Transverse colon (tissue), 4 donors: ENCODE measurements around the gene API5.

Experiments used
- POLR2AphosphoS5 ChIP-seq, 3 donors: sonication (generic); formaldehyde crosslinking; IDR thresholded peaks; one replicate each; pipeline ENCODE4 v1.6.1; 2016; ENCODE audit warnings: antibody characterized with exemption in 3 of 3
- TF ChIP-seq, protein P1 (sequence below), 5 experiments: fragments of 200-600 bp in 3 of 5; fragments of 450-650 bp in 2 of 5; sonication (generic) in 3 of 5; IDR thresholded peaks; 1 replicate in 2 of 5; 2 replicates in 3 of 5; pipeline ENCODE4 v1.5.1; 2016 to 2017; ENCODE audit warnings: antibody characterized with exemption in 5 of 5, inconsistent platforms in 3 of 5, mild to moderate bottlenecking in 2 of 5, moderate library complexity in 1 of 5

- TF ChIP-seq, protein P1, sequence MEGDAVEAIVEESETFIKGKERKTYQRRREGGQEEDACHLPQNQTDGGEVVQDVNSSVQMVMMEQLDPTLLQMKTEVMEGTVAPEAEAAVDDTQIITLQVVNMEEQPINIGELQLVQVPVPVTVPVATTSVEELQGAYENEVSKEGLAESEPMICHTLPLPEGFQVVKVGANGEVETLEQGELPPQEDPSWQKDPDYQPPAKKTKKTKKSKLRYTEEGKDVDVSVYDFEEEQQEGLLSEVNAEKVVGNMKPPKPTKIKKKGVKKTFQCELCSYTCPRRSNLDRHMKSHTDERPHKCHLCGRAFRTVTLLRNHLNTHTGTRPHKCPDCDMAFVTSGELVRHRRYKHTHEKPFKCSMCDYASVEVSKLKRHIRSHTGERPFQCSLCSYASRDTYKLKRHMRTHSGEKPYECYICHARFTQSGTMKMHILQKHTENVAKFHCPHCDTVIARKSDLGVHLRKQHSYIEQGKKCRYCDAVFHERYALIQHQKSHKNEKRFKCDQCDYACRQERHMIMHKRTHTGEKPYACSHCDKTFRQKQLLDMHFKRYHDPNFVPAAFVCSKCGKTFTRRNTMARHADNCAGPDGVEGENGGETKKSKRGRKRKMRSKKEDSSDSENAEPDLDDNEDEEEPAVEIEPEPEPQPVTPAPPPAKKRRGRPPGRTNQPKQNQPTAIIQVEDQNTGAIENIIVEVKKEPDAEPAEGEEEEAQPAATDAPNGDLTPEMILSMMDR (IDR thresholded peaks at IDR 0.05) = no peak
- no peak for TF ChIP-seq POLR2AphosphoS5 (IDR thresholded peaks at IDR 0.05)
These were observed 54.9 kb downstream of the API5 start for GRCh38 chr11:43366677-43367076.
